Neuron (in vitro differentiated cells): ENCODE data around the gene SNRPA.
"Not testable (repeated sequence)": the region's sequence is repeated elsewhere in the genome, so short reads cannot be mapped to it uniquely, and the experiment has no call there.

Source experiments
- H2AFZ ChIP-seq: one replicate; pipeline ENCODE4 v1.6.1; 2013; ENCODE audit warnings: low read depth, mild to moderate bottlenecking, inconsistent platforms, low read length, moderate library complexity
- H3K27me3 ChIP-seq: one replicate; pipeline ENCODE4 v1.6.1; 2013; ENCODE audit warnings: low read length; ENCODE audit not compliant: insufficient read depth
- H3K36me3 ChIP-seq: one replicate; pipeline ENCODE4 v1.6.1; 2013; ENCODE audit warnings: low read length; ENCODE audit not compliant: insufficient read depth
- H3K4me1 ChIP-seq: one replicate; pipeline ENCODE4 v1.6.1; 2013; ENCODE audit warnings: low read length; ENCODE audit not compliant: insufficient read depth
- H3K4me3 ChIP-seq: 2 replicates; pipeline ENCODE4 v1.5.1; 2013; ENCODE audit warnings: mild to moderate bottlenecking, low read length, moderate library complexity
- H3K9me3 ChIP-seq: one replicate; pipeline ENCODE4 v1.6.1; 2013; ENCODE audit warnings: low read length

The SNRPA gene

DNA sequence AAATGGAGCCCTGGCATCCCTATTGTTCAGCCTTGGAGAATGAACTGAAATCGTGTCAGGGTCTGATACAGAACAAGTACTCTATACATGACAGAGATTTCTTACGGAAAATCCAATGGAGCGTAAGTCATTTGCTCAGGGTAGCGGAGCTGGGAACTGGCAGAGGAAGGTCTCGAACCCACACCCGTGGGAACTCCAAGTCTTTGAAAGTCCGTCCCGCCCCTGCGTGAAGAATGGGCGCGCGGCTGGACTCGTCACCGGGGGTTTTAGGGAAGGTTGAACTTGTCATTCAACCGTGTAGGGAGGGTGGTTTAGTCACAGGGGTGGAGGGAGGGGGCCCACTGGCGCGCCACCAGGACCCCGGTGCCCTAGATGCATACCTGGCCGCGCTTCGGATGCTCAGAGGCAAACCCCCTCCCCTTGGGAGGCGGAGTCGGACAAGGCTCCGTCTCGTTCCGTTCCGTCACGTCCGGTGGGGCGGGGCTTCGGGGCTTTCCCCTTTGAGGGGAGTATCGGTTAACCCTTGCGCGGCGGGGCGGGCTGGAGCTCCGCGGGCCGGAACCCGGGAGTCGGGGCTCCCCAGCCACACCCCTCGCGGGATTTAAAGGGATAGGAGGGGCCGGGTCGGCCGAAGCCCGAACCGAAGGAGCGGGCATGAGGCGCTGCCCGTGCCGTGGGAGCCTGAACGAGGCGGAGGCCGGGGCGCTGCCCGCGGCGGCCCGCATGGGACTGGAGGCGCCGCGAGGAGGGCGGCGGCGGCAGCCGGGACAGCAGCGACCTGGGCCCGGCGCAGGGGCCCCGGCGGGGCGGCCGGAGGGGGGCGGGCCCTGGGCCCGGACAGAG lies 34.3 kb upstream of the SNRPA start, which contains the start of the genes COQ8B and ITPKC:
Gene COQ8B (minus strand): TSS at position 405 of the 843 bp plus-strand sequence. CDS start 2,254 bp downstream, outside the sequence.
Gene ITPKC (plus strand): TSS at position 631 of the 843 bp plus-strand sequence. CDS start 24 bp downstream, at position 655.
- peaks cover 43% of the 10 kb centered on the region for H3K4me1 ChIP-seq
- no peaks in the 10 kb centered on the region for H3K9me3 ChIP-seq
- H3K27me3 ChIP-seq: no peaks in the 10 kb centered on the region
- peak within 1 kb of the TSS; percentile 55 for H2AFZ ChIP-seq
- peaks cover 4% of the 10 kb centered on the region for H3K36me3 ChIP-seq
- H3K4me3 ChIP-seq: peak within 1 kb of the TSS; percentile 83

DNA sequence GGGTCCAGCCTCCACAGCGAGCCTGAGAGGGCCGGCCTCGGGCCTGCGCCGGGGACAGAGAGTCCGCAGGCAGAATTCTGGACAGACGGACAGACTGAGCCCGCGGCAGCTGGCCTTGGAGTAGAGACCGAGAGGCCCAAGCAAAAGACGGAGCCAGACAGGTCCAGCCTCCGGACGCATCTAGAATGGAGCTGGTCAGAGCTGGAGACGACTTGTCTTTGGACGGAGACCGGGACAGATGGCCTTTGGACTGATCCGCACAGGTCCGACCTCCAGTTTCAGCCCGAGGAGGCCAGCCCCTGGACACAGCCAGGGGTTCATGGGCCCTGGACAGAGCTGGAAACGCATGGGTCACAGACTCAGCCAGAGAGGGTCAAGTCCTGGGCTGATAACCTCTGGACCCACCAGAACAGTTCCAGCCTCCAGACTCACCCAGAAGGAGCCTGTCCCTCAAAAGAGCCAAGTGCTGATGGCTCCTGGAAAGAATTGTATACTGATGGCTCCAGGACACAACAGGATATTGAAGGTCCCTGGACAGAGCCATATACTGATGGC lies 33.6 kb upstream of the SNRPA start:
- Histone ChIP-seq H3K9me3 (no peaks in the 10 kb centered on the region), H3K27me3 (no peaks in the 10 kb centered on the region), H2AFZ (no peak overlapping the region), H3K36me3 (peaks cover 4% of the 10 kb centered on the region), H3K4me1 (peaks cover 43% of the 10 kb centered on the region), H3K4me3 (peak overlapping the region; percentile 83)

DNA sequence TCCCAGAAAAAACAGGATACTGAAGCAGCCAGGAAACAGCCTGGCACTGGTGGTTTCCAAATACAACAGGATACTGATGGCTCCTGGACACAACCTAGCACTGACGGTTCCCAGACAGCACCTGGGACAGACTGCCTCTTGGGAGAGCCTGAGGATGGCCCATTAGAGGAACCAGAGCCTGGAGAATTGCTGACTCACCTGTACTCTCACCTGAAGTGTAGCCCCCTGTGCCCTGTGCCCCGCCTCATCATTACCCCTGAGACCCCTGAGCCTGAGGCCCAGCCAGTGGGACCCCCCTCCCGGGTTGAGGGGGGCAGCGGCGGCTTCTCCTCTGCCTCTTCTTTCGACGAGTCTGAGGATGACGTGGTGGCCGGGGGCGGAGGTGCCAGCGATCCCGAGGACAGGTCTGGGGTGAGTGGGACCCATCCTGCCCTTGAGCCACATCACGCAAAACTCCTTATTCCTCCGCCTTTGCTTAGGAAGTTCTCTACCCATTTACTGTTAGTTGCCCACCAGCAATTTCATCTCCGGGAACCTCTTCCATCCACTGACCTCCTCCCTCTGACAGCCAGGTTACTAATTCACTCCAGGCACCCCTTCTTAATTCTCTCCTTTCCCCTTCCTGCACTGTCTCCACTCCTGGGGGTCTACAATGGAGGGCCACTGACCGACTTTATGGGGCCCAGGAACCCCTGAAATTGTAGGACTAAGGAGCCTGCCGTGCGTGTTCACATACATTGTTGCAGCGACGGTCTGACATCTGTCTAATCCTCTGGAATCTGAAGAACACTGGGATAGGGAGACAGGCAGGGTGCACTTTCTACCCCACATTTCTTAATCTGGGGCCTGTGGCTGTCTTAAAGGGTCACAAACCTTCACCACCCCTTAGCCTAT lies 32.9 kb upstream of the SNRPA start:
- Histone ChIP-seq H3K4me1 (peaks cover 43% of the 10 kb centered on the region), H3K4me3 (peak overlapping the region; percentile 83), H3K27me3 (no peaks in the 10 kb centered on the region), H3K36me3 (no peaks in the 10 kb centered on the region), H3K9me3 (no peaks in the 10 kb centered on the region), H2AFZ (no peak overlapping the region)

DNA sequence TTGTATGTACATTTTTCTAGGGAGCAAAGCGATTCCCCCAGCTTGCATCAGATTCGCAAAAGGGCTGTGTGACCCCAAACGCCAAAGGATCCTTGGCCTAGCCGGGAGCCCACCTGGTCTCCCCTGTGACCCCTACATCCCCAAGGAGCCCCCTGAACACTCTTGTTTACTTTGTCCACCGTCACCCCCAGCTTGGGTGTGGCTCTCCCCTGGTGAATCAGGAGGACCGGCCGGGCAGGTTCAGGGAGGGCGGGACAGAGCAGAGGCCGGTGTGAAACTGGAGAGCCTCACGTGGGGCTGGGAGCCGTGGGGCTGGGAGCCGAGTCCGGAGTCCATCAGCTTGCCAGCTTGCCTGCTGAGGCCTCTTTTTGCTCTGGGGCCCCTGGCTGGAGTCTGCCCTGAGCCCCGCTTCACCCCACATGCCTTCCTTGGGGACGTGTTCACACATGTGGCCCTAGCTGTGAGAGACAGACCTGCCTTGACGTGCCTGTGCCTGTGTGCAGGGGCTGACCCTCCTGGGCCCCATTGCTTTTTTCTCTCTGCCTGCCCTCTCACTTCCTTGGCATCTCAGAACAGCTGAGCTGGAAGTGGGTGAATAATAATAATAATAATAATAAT lies 32.1 kb upstream of the SNRPA start:
- Histone ChIP-seq H3K36me3 (peaks cover 3% of the 10 kb centered on the region), H3K27me3 (no peaks in the 10 kb centered on the region), H3K9me3 (no peaks in the 10 kb centered on the region), H3K4me3 (peak overlapping the region; percentile 83), H3K4me1 (peaks cover 43% of the 10 kb centered on the region), H2AFZ (no peak overlapping the region)

DNA sequence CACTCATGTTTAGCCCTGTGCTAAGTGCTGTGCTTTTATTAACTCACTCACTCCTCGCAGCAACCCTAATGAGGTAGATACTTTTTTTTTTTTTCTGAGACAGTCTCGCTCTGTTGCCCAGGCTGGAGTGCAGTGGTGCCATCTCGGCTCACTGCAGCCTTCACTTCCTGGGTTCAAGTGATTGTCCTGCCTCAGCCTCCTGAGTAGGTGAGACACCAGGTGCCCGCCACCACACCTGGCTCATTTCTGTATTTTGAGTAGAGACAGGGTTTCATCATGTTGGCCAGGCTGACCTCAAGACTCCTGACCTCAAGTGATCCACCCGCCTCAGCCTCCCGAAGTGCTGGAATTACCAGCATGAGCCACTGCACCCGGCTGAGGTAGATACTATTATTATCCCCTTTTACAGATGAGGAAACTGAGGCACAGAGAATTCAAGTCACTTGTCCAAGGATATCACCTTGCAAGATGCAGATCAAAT lies 31.5 kb upstream of the SNRPA start:
- no peak overlapping the region for H2AFZ ChIP-seq
- peaks cover 39% of the 10 kb centered on the region for H3K4me1 ChIP-seq
- peaks cover 5% of the 10 kb centered on the region for H3K36me3 ChIP-seq
- H3K27me3 ChIP-seq: no peaks in the 10 kb centered on the region
- H3K4me3 ChIP-seq: peak overlapping the region; percentile 83
- H3K9me3 ChIP-seq: no peaks in the 10 kb centered on the region

DNA sequence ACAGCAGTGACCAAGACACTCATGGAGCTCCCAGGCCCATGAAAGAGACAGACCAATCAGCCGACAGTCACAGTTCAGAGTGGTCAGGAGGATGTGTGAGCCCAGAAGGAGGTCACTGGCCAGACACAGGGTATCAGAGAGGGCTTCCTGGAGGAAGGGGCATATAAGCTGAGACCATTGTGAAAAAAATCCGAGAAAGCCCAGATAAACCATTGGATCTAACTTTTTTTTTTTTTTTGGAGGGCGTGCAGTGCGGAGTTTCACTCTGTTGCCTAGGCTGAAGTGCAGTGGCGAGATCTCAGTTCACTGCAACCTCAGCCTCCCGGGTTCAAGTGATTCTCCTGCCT lies 29.9 kb upstream of the SNRPA start:
- Histone ChIP-seq H3K4me3 (no peak overlapping the region), H2AFZ (no peak overlapping the region), H3K27me3 (no peaks in the 10 kb centered on the region), H3K4me1 (peaks cover 27% of the 10 kb centered on the region), H3K36me3 (peaks cover 15% of the 10 kb centered on the region), H3K9me3 (no peaks in the 10 kb centered on the region)

DNA sequence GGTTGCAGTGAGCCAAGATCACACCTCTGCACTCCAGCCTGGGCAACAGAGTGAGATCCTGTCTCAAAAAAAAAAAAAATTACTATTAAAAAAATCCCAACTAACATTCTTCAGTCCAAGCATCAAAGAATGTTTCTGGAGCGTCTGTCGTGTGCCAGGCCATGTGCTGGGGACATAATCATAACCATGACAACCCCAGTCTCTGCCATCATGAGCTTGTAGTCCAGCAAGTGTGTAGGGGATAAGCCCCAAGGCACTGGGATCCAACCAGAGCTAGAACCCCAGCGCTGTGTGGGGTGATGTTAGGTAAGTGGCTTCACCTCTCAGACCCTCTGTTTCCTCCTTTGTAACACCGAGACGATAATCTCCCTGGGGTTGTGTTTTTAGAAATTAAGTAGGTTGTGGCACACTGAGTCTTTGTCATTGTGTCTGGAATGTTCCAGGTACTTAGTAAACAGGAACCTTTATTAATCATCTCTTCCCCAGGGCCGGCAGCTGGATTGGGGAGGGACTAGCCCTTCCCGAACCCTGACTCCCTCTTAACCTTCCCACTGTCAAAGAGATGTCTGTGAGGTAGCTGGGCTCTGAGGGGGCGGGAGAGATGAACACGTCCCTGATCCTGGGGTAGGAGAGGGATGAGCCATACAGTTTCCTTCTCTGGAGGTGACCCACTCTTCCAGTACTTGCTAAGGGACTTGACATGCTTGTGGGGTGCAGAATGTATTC lies 28.9 kb upstream of the SNRPA start:
- Histone ChIP-seq H3K27me3 (no peaks in the 10 kb centered on the region), H3K4me3 (no peak overlapping the region), H3K4me1 (peaks cover 25% of the 10 kb centered on the region), H2AFZ (no peak overlapping the region), H3K36me3 (peaks cover 20% of the 10 kb centered on the region), H3K9me3 (no peaks in the 10 kb centered on the region)

DNA sequence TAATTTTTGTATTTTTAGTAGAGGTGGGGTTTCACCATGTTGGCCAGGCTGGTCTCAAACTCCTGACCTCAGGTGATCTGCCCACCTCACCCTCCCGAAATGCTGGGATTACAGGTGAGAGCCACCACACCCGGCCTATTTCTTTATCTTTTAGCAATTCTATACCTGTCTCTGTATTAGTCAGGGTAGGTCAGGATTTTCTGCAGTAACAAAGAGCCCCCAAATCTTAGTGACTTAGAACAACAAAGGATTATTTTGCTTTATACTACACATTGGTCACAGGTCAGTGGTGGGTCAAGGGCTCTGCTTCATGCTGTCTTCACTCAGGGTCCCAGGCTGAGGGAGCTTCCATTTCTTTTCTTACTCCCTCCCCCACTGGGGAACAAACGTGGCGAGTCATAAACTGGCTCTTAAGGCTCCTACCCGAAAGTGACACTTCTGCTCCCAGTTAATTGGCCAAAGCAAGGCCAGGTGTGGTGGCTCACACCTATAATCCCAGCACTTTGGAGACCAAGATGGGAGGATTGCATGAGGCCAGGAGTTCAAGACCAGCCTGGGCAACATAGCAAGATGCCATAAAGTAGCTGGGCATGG lies 27.2 kb upstream of the SNRPA start:
- Histone ChIP-seq H3K4me3 (no peak overlapping the region), H3K4me1 (peaks cover 11% of the 10 kb centered on the region), H2AFZ (no peak overlapping the region), H3K36me3 (peaks cover 34% of the 10 kb centered on the region), H3K27me3 (no peaks in the 10 kb centered on the region), H3K9me3 (peaks cover 4% of the 10 kb centered on the region)

DNA sequence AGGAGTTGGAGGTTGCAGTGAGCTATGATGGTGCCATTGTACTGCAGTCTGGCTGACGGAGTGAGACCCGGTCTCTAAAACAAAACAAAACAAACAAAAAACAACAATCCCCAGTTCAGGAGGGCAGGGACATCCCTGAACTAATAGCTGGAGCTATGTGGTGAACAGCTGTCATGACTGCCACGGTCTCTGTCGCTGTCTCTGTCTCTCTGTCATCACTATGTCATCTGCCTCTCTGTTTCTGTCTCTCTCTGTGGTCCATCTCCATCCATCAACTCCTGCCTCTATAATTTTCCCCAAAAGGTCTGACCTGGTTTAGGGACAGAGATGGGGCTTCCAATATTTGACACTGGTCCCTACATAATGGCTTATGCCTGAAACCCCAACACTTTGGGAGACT lies 26.7 kb upstream of the SNRPA start:
- Histone ChIP-seq H3K9me3 (peaks cover 4% of the 10 kb centered on the region), H3K4me1 (peaks cover 5% of the 10 kb centered on the region), H3K4me3 (no peak overlapping the region), H3K36me3 (peaks cover 37% of the 10 kb centered on the region), H2AFZ (no peak overlapping the region), H3K27me3 (no peaks in the 10 kb centered on the region)

DNA sequence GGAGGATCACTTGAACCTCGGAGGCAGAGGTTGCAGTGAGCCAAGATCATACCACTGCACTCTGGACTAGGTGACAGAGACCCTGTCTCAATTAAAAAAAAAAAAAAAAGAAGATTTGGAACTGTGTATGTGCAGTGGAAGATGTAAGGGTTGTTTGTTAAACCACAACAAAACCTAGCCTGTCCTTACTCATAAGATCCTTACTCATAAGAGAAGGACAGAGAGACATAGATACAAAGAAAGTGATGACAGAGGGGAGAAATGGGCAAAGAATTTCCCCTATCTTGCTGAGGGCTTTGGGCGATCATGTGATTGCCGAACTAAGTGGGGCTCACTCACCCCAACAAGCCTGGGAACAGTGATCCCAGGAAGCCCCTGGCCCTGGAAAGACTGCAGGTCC lies 26.1 kb upstream of the SNRPA start:
- peaks cover under 1% of the 10 kb centered on the region for H3K4me1 ChIP-seq
- H3K4me3 ChIP-seq: no peak overlapping the region
- no peaks in the 10 kb centered on the region for H3K27me3 ChIP-seq
- H2AFZ ChIP-seq: no peak overlapping the region
- peaks cover 39% of the 10 kb centered on the region for H3K36me3 ChIP-seq
- H3K9me3 ChIP-seq: peaks cover 4% of the 10 kb centered on the region

DNA sequence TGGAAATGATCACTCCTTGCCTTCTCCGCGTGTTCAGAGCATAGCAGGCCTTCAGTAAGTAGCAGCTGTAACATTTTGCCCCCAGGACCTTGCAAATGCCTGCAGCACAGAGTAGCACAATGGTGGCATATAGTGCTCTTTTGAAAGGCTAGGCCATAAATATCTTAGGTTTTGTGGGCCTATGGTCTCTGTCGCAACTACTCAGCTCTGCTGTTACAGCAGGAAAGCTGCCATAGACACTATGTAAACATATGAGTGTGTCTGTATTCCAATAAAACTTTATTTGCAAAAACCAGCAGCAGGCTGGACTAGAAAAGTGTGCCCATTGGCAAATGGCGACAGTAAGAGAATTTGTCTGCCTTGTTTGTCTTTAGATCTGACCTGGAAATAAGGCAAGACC lies 24.7 kb upstream of the SNRPA start:
- H2AFZ ChIP-seq: no peak overlapping the region
- H3K27me3 ChIP-seq: no peaks in the 10 kb centered on the region
- no peaks in the 10 kb centered on the region for H3K4me1 ChIP-seq
- no peak overlapping the region for H3K4me3 ChIP-seq
- peaks cover 50% of the 10 kb centered on the region for H3K36me3 ChIP-seq
- H3K9me3 ChIP-seq: peaks cover 7% of the 10 kb centered on the region

DNA sequence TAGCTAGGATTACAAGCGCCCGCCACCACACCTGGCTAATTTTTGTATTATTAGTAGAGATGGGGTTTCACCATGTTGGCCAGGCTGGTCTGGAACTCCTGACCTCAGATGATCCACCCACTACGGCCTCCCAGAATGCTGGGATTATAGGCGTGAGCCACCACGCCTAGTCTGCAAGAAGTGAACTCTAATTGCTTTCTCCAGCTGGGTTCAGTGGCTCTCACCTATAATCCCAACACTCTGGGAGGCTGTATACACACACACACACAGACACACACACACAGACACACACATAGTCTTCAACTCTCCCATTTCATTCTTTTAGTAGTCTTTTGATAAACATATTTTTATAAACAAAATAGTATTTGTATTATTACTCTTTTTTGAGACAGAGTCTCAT lies 20.9 kb upstream of the SNRPA start:
- not testable (repeated sequence) for H3K9me3 ChIP-seq, H2AFZ ChIP-seq, H3K4me1 ChIP-seq, H3K27me3 ChIP-seq, H3K4me3 ChIP-seq
- peaks cover 74% of the 10 kb centered on the region for H3K36me3 ChIP-seq
